NOMO-1 treated with dmso at 0.1 percent for 144 hours (cell line): ENCODE data around the gene FCAR.
"Not testable (repeated sequence)": the region's sequence is repeated elsewhere in the genome, so short reads cannot be mapped to it uniquely, and the experiment has no call there.

ENCODE experiments used
- DNase-seq: peaks from one replicate; lab custom pipeline; 2025; ENCODE audit not compliant: unreplicated experiment; lab: John Stamatoyannopoulos, UW

The FCAR gene

GRCh38 chr19:54893406-54893805 is 19.4 kb downstream of the FCAR start:
- DNase-seq, result no peak

GRCh38 chr19:54894106-54894505 is 20.1 kb downstream of the FCAR start:
- DNase-seq, result not testable (repeated sequence)

GRCh38 chr19:54896036-54896435 is 22.0 kb downstream of the FCAR start:
- no peak for DNase-seq

GRCh38 chr19:54898685-54899084 is 24.6 kb downstream of the FCAR start:
- not testable (repeated sequence) for DNase-seq

GRCh38 chr19:54899646-54900045 is 25.6 kb downstream of the FCAR start:
- DNase-seq, result not testable (repeated sequence)

GRCh38 chr19:54901153-54901552 is 27.1 kb downstream of the FCAR start:
- peak; percentile 69 for DNase-seq

GRCh38 chr19:54902061-54902460 is 28.0 kb downstream of the FCAR start:
- no peak for DNase-seq

- no peak for DNase-seq
These were observed 29.3 kb downstream of the FCAR start for GRCh38 chr19:54903303-54903702.

- not testable (repeated sequence) for DNase-seq
These were observed 30.2 kb downstream of the FCAR start for GRCh38 chr19:54904261-54904660.

GRCh38 chr19:54905421-54905802 is 31.4 kb downstream of the FCAR start:
- no peak for DNase-seq

- no peak for DNase-seq
These were observed 31.9 kb downstream of the FCAR start, which contains the start of gene NCR1 for GRCh38 chr19:54905803-54906511. NCR1 (plus strand) TSS chr19:54906148; CDS start chr19:54906188, 40 bp downstream.

GRCh38 chr19:54906819-54907218 is 32.8 kb downstream of the FCAR start:
- no peak for DNase-seq

- not testable (repeated sequence) for DNase-seq
These were observed 33.9 kb downstream of the FCAR start for GRCh38 chr19:54907899-54908298.

- peak; percentile 40 for DNase-seq
These were observed 42.8 kb downstream of the FCAR start for GRCh38 chr19:54916822-54917221.

GRCh38 chr19:54918499-54918898 is 44.5 kb downstream of the FCAR start:
- no peak for DNase-seq

- not testable (repeated sequence) for DNase-seq
These were observed 45.9 kb downstream of the FCAR start for GRCh38 chr19:54919646-54920563.

GRCh38 chr19:54921082-54921481 is 47.0 kb downstream of the FCAR start:
- DNase-seq, result no peak

GRCh38 chr19:54923276-54923675 is 49.2 kb downstream of the FCAR start:
- DNase-seq, result no peak

- DNase-seq, result no peak
These were observed 54.3 kb downstream of the FCAR start for GRCh38 chr19:54928299-54928698.

- peak; percentile 51 for DNase-seq
These were observed 63.9 kb downstream of the FCAR start for GRCh38 chr19:54937926-54938325.

GRCh38 chr19:54938906-54939305 is 64.9 kb downstream of the FCAR start:
- no peak for DNase-seq

GRCh38 chr19:54939538-54939937 is 65.5 kb downstream of the FCAR start:
- DNase-seq, result not testable (repeated sequence)
